MCF 10A (cell line): ENCODE data around the gene C17orf67. TPM values are rescaled to one million over a fixed set of nuclear protein-coding genes. Genes with fewer than 3 reads are reported as not detected.

ENCODE experiments used
- BruUV-seq: library from RNA; stranded (reverse); fragments of 400-500 nt; replicated peaks from 2 replicates; lab custom pipeline; 2021; lab: Mats Ljungman, UMichigan
- CTCF ChIA-PET: fragments of 300-600 bp; sonication (Branson Sonifier 250); formaldehyde crosslinking; extraction: SDS; loops from one replicate; lab custom pipeline; 2021; ENCODE audit warnings: antibody characterized with exemption, inconsistent platforms; lab: Yijun Ruan, JAX
- POLR2A ChIA-PET: fragments of 300-600, 350-650 bp; sonication (Branson Sonifier 250); formaldehyde crosslinking; extraction: SDS; loops from one replicate; lab custom pipeline; 2020; ENCODE audit warnings: antibody characterized with exemption, inconsistent platforms; lab: Yijun Ruan, JAX
- DNase-seq: peaks from one replicate; pipeline ENCODE4 v3.0.0-alpha.2; 2018; ENCODE audit not compliant: unreplicated experiment
- H3K27ac Mint-ChIP-seq: one replicate; pipeline ENCODE4 v1.8.0; 2022; ENCODE audit warnings: mild to moderate bottlenecking, low read depth, mixed read lengths; ENCODE audit not compliant: unreplicated experiment
- H3K27me3 Mint-ChIP-seq: one replicate; pipeline ENCODE4 v1.8.0; 2022; ENCODE audit warnings: mixed read lengths; ENCODE audit not compliant: insufficient read depth, unreplicated experiment
- H3K36me3 Mint-ChIP-seq: one replicate; pipeline ENCODE4 v1.8.0; 2022; ENCODE audit warnings: mild to moderate bottlenecking, moderate library complexity, mixed read lengths; ENCODE audit not compliant: insufficient read depth, unreplicated experiment
- H3K4me1 Mint-ChIP-seq: one replicate; pipeline ENCODE4 v1.8.0; 2022; ENCODE audit warnings: mixed read lengths; ENCODE audit not compliant: insufficient read depth, unreplicated experiment
- H3K4me3 Mint-ChIP-seq: one replicate; pipeline ENCODE4 v1.8.0; 2022; ENCODE audit warnings: mild to moderate bottlenecking, moderate library complexity, mixed read lengths; ENCODE audit not compliant: unreplicated experiment
- H3K9me3 Mint-ChIP-seq: one replicate; pipeline ENCODE4 v1.8.0; 2022; ENCODE audit warnings: mixed read lengths; ENCODE audit not compliant: unreplicated experiment
- CTCF ChIP-seq: fragments of 200-600 bp; IDR thresholded peaks from one replicate; pipeline ENCODE4 v1.8.0; 2022; ENCODE audit warnings: antibody characterized with exemption, mild to moderate bottlenecking; ENCODE audit not compliant: unreplicated experiment
- intact Hi-C: fragments of 100-400 bp; cut with micrococcal nuclease; formaldehyde crosslinking; loops from 2 replicates; pipeline ENCODE4 v1.14.1; 2022
- total RNA-seq: library from RNA; stranded (reverse); gene quantifications from 2 replicates; pipeline ENCODE4 v1.2.3, GENCODE V29; 2022

The C17orf67 gene
- total RNA-seq, 1 experiment from 2014 or later, result 3.3 TPM

- Mint-ChIP-seq H3K9me3 (peaks cover 10% of the 10 kb centered on the region), H3K36me3 (peaks cover 5% of the 10 kb centered on the region), H3K27ac (no peak overlapping the region), H3K27me3 (no peaks in the 10 kb centered on the region), H3K4me1 (peaks cover 13% of the 10 kb centered on the region), H3K4me3 (no peak overlapping the region)
- no TSS peak for BruUV-seq
- TF ChIP-seq CTCF, result no peak
- intact Hi-C loops, result no loop called here
- POLR2A ChIA-PET, result interaction anchor here (0.6 kb wide), 1 partner anchor 1512 kb away, joined by 3 read pairs; no protein-coding TSS in a partner anchor
- CTCF ChIA-PET, result no interaction called here
- no peak for DNase-seq
These were observed 41.5 kb downstream of the C17orf67 start for GRCh38 chr17:56792267-56792666.

- no peak for TF ChIP-seq CTCF
- DNase-seq, result peak; percentile 97
- Mint-ChIP-seq H3K4me1 (peaks cover 40% of the 10 kb centered on the region), H3K27ac (peak overlapping the region; percentile 96), H3K4me3 (peak overlapping the region; percentile 61), H3K36me3 (no peaks in the 10 kb centered on the region), H3K9me3 (peaks cover 2% of the 10 kb centered on the region), H3K27me3 (no peaks in the 10 kb centered on the region)
- ChIA-PET CTCF (interaction anchor here (0.6 to 3.4 kb wide), 4 partner anchors 12 to 71 kb away, joined by 3 to 21 read pairs (median 4); no protein-coding TSS in a partner anchor), POLR2A (interaction anchor here (0.9 to 5.1 kb wide), 12 partner anchors 13 to 298 kb away, joined by 3 to 75 read pairs (median 6); partner anchors contain the start of genes AKAP1, C17orf67, DGKE and NOG)
- intact Hi-C loops, result no loop called here
- no TSS peak for BruUV-seq
These were observed 46.7 kb downstream of the C17orf67 start for GRCh38 chr17:56786989-56787482.

- H3K27me3 Mint-ChIP-seq, result no peaks in the 10 kb centered on the region
- peak overlapping the region; percentile 96 for H3K27ac Mint-ChIP-seq
- peaks cover 44% of the 10 kb centered on the region for H3K4me1 Mint-ChIP-seq
- peaks cover 2% of the 10 kb centered on the region for H3K36me3 Mint-ChIP-seq
- H3K4me3 Mint-ChIP-seq, result peak overlapping the region; percentile 61
- no peaks in the 10 kb centered on the region for H3K9me3 Mint-ChIP-seq
- peak; percentile 47 for DNase-seq
- BruUV-seq, result no TSS peak
- CTCF ChIA-PET, result interaction anchor here (0.5 to 3.4 kb wide), 13 partner anchors 9 to 658 kb away, joined by 3 to 21 read pairs (median 4); partner anchors contain the start of gene NOG
- TF ChIP-seq CTCF, result no peak
- POLR2A ChIA-PET, result interaction anchor here (0.7 to 5.1 kb wide), 16 partner anchors 13 to 1352 kb away, joined by 3 to 75 read pairs (median 5); partner anchors contain the start of genes AKAP1, C17orf67, DGKE and NOG
- intact Hi-C loops, result no loop called here
These were observed 47.6 kb downstream of the C17orf67 start for GRCh38 chr17:56785997-56786680.

- intact Hi-C loops, result no loop called here
- TF ChIP-seq CTCF, result no peak
- Mint-ChIP-seq H3K36me3 (peaks cover 4% of the 10 kb centered on the region), H3K4me1 (peaks cover 47% of the 10 kb centered on the region), H3K27ac (peak overlapping the region; percentile 96), H3K4me3 (peak overlapping the region; percentile 61), H3K27me3 (no peaks in the 10 kb centered on the region), H3K9me3 (no peaks in the 10 kb centered on the region)
- no TSS peak for BruUV-seq
- DNase-seq, result peak; percentile 83
- ChIA-PET POLR2A (interaction anchor here (0.6 to 5.1 kb wide), 11 partner anchors 8 to 1352 kb away, joined by 3 to 75 read pairs (median 6); partner anchors contain the start of genes C17orf67 and DGKE), CTCF (interaction anchor here (0.5 to 3.4 kb wide), 15 partner anchors 10 to 659 kb away, joined by 3 to 21 read pairs (median 4); partner anchors contain the start of gene NOG)
These were observed 48.3 kb downstream of the C17orf67 start for GRCh38 chr17:56785405-56785804.
